IPS-20b (cell line): ENCODE results near the gene EFEMP1.

ENCODE experiments used
- H3K27ac ChIP-seq: one replicate; pipeline ENCODE4 v1.5.1; 2013; ENCODE audit warnings: low read length
- H3K27me3 ChIP-seq: 2 replicates; pipeline ENCODE4 v1.6.1; 2013; ENCODE audit warnings: mild to moderate bottlenecking, low read length, inconsistent platforms; ENCODE audit not compliant: insufficient read depth
- H3K36me3 ChIP-seq: 2 replicates; pipeline ENCODE4 v1.6.1; 2013; ENCODE audit warnings: low read depth, mild to moderate bottlenecking, inconsistent platforms, low read length, moderate library complexity; ENCODE audit not compliant: insufficient read depth
- H3K4me1 ChIP-seq: 2 replicates; pipeline ENCODE4 v1.6.1; 2013; ENCODE audit warnings: mild to moderate bottlenecking, control low read depth, inconsistent platforms, low read length, moderate library complexity; ENCODE audit not compliant: insufficient read depth
- H3K4me3 ChIP-seq: 2 replicates; pipeline ENCODE4 v1.5.1; 2013; ENCODE audit warnings: mild to moderate bottlenecking, low read length, inconsistent platforms
- H3K9ac ChIP-seq: 2 replicates; pipeline ENCODE4 v1.6.1; 2013; ENCODE audit warnings: low read depth, mild to moderate bottlenecking, inconsistent platforms, low read length, moderate library complexity
- H3K9me3 ChIP-seq: 2 replicates; pipeline ENCODE4 v1.6.1; 2013; ENCODE audit warnings: mild to moderate bottlenecking, low read depth, low read length, inconsistent platforms; ENCODE audit not compliant: insufficient read depth

The EFEMP1 gene

GRCh38 chr2:55912926-55913325, 10.7 kb downstream of the EFEMP1 start:
- Histone ChIP-seq H3K27ac (no peak overlapping the region), H3K4me3 (no peak overlapping the region), H3K9me3 (no peaks in the 10 kb centered on the region), H3K4me1 (no peaks in the 10 kb centered on the region), H3K27me3 (no peaks in the 10 kb centered on the region), H3K36me3 (no peaks in the 10 kb centered on the region; the same call in 1 of the 2 replicates), H3K9ac (no peak overlapping the region)

- Histone ChIP-seq H3K9ac (no peak overlapping the region), H3K27ac (no peak overlapping the region), H3K4me1 (no peaks in the 10 kb centered on the region), H3K27me3 (no peaks in the 10 kb centered on the region), H3K36me3 (no peaks in the 10 kb centered on the region), H3K4me3 (no peak overlapping the region), H3K9me3 (no peaks in the 10 kb centered on the region)
Observed at GRCh38 chr2:55910077-55910476, 13.5 kb downstream of the EFEMP1 start.

DNA sequence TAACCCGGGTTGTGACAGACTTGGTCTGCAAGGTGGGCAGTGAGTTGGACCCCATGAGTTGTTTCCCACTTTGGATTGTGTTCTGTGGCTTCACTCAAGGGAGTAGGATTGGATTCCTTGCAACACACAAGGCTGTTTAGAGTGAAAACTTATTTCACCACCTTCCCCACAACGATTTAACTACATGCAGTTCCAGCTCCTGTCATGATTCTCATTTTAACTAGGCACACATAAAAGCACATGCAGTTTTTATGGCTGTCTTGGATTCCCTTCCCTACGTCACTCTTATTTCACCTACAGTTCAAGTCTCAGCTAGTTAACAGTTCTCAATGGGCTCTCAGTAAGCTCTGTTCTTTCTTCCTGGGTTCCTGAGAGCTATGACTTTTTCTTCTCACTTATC, 15.9 kb downstream of the EFEMP1 start:
- Histone ChIP-seq H3K27me3 (no peaks in the 10 kb centered on the region), H3K27ac (no peak overlapping the region), H3K4me3 (no peak overlapping the region), H3K9me3 (no peaks in the 10 kb centered on the region), H3K36me3 (no peaks in the 10 kb centered on the region), H3K4me1 (no peaks in the 10 kb centered on the region), H3K9ac (no peak overlapping the region)

GRCh38 chr2:55906993-55907392, 16.6 kb downstream of the EFEMP1 start:
- Histone ChIP-seq H3K4me1 (no peaks in the 10 kb centered on the region), H3K9ac (no peak overlapping the region), H3K27me3 (no peaks in the 10 kb centered on the region), H3K36me3 (no peaks in the 10 kb centered on the region), H3K27ac (no peak overlapping the region), H3K9me3 (no peaks in the 10 kb centered on the region), H3K4me3 (no peak overlapping the region)

DNA sequence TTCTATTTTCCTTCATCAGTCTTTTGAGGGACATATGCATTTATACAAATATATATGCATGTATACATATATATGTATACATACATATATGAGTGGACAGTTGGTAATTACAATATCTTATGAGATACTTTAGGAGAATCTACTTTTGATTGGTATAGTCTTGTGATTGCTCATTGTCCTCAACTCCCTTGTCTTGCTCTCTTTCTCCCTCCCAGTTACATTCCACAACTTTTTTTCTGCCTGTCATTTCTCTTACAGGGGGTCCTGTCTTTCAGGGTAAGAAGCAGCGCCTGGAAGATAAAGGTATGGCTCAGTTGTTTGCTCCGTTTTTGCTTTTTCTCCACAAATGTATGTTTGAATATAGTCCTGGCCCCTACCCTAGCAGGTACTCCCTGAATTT, 19.9 kb downstream of the EFEMP1 start:
- Histone ChIP-seq H3K9me3 (no peaks in the 10 kb centered on the region), H3K4me3 (no peak overlapping the region), H3K9ac (no peak overlapping the region), H3K36me3 (no peaks in the 10 kb centered on the region), H3K27ac (no peak overlapping the region), H3K4me1 (no peaks in the 10 kb centered on the region), H3K27me3 (no peaks in the 10 kb centered on the region)

GRCh38 chr2:55902971-55903370, 20.6 kb downstream of the EFEMP1 start:
- no peaks in the 10 kb centered on the region for H3K36me3 ChIP-seq
- H3K9me3 ChIP-seq: no peaks in the 10 kb centered on the region
- H3K27me3 ChIP-seq: no peaks in the 10 kb centered on the region
- no peak overlapping the region for H3K9ac ChIP-seq
- no peaks in the 10 kb centered on the region for H3K4me1 ChIP-seq
- H3K4me3 ChIP-seq: no peak overlapping the region
- no peak overlapping the region for H3K27ac ChIP-seq

- no peaks in the 10 kb centered on the region for H3K36me3 ChIP-seq
- no peak overlapping the region for H3K9ac ChIP-seq
- H3K9me3 ChIP-seq: no peaks in the 10 kb centered on the region
- no peaks in the 10 kb centered on the region for H3K27me3 ChIP-seq
- H3K4me3 ChIP-seq: no peak overlapping the region
- H3K27ac ChIP-seq: no peak overlapping the region
- H3K4me1 ChIP-seq: no peaks in the 10 kb centered on the region
Observed at GRCh38 chr2:55902429-55902828, 21.2 kb downstream of the EFEMP1 start.

GRCh38 chr2:55901941-55902340, 21.6 kb downstream of the EFEMP1 start:
- Histone ChIP-seq H3K4me3 (no peak overlapping the region), H3K36me3 (no peaks in the 10 kb centered on the region), H3K9me3 (no peaks in the 10 kb centered on the region), H3K9ac (no peak overlapping the region), H3K4me1 (no peaks in the 10 kb centered on the region), H3K27ac (no peak overlapping the region), H3K27me3 (no peaks in the 10 kb centered on the region)

DNA sequence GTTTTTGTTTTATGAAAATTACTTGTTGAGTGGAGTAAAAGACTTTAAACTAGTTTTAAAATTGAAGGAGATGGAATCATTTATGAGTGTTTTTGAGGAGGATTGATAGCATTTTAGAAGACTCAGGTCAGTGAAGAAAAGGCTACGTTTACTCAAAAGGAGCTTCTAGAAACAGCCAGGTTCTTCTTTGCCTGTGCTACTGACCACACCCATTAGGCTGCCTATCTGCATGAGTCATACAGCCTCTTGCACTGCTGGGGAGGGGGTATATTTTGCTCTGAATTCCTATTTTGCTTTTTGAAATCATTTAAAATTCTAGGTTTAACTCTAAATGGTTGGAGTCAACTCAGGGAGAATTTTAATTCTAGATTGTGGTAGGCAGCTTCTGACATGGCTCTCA, 22.3 kb downstream of the EFEMP1 start:
- Histone ChIP-seq H3K4me3 (no peak overlapping the region), H3K36me3 (no peaks in the 10 kb centered on the region), H3K9me3 (no peaks in the 10 kb centered on the region), H3K27ac (no peak overlapping the region), H3K4me1 (no peaks in the 10 kb centered on the region), H3K27me3 (no peaks in the 10 kb centered on the region), H3K9ac (no peak overlapping the region)

- no peaks in the 10 kb centered on the region for H3K9me3 ChIP-seq
- H3K4me3 ChIP-seq: no peak overlapping the region
- no peaks in the 10 kb centered on the region for H3K4me1 ChIP-seq
- no peaks in the 10 kb centered on the region for H3K36me3 ChIP-seq
- H3K9ac ChIP-seq: no peak overlapping the region
- no peak overlapping the region for H3K27ac ChIP-seq
- no peaks in the 10 kb centered on the region for H3K27me3 ChIP-seq
Observed at GRCh38 chr2:55899881-55900280, 23.7 kb downstream of the EFEMP1 start.

- no peak overlapping the region for H3K4me3 ChIP-seq
- no peaks in the 10 kb centered on the region for H3K36me3 ChIP-seq
- H3K9me3 ChIP-seq: no peaks in the 10 kb centered on the region
- no peak overlapping the region for H3K27ac ChIP-seq
- no peak overlapping the region for H3K9ac ChIP-seq
- no peaks in the 10 kb centered on the region for H3K27me3 ChIP-seq
- H3K4me1 ChIP-seq: no peaks in the 10 kb centered on the region
Observed at GRCh38 chr2:55898386-55899040, 25.1 kb downstream of the EFEMP1 start.

GRCh38 chr2:55896633-55897032, 26.9 kb downstream of the EFEMP1 start:
- H3K27ac ChIP-seq: no peak overlapping the region
- no peak overlapping the region for H3K9ac ChIP-seq
- H3K27me3 ChIP-seq: no peaks in the 10 kb centered on the region
- no peaks in the 10 kb centered on the region for H3K36me3 ChIP-seq
- no peaks in the 10 kb centered on the region for H3K4me1 ChIP-seq
- no peak overlapping the region for H3K4me3 ChIP-seq
- H3K9me3 ChIP-seq: no peaks in the 10 kb centered on the region
